ENCODE measurements around the gene SORBS1.

The SORBS1 gene

GRCh38 chr10:95359466-95359865 is 201.7 kb downstream of the SORBS1 start:
- Histone ChIP-seq H3K27ac (ENCODE audit: extremely low read depth, low read depth, low read length) (no peak overlapping the region), H3K4me3 (ENCODE audit: low read depth, low read length) (no peak overlapping the region), H3K36me3 (ENCODE audit: control insufficient read depth in 2 of 2, insufficient read depth in 1 of 2, low read length in 2 of 2) (no peaks in the 10 kb centered on the region), H3K9me3 (ENCODE audit: control insufficient read depth, insufficient read depth, low read depth, low read length) (no peaks in the 10 kb centered on the region), H3K4me1 (ENCODE audit: control insufficient read depth, insufficient read depth, low read length) (no peaks in the 10 kb centered on the region)
- ChIA-PET CTCF (interaction anchor here (0.7 to 11.0 kb wide), 4 partner anchors 10 to 125 kb away, joined by 4 to 271 read pairs (median 52); no protein-coding TSS in a partner anchor), POLR2A (no interaction called here)
- no peak for TF ChIP-seq YY2 (tag by site-specific recombination; IDR thresholded peaks at IDR 0.05)
- no peak for TF ChIP-seq ZNF600 (tag by site-specific recombination; IDR thresholded peaks at IDR 0.05)
- no peak for TF ChIP-seq ZBTB10 (tag by site-specific recombination; IDR thresholded peaks at IDR 0.05)
- no peak for TF ChIP-seq ZNF140 (tag by site-specific recombination; IDR thresholded peaks at IDR 0.05)
- no peak for TF ChIP-seq ZNF585B (tag by site-specific recombination; IDR thresholded peaks at IDR 0.05)
- TF ChIP-seq ZNF501 (tag by site-specific recombination; IDR thresholded peaks at IDR 0.05), result no peak
- no peak for TF ChIP-seq ATF2 (tag by site-specific recombination; IDR thresholded peaks at IDR 0.05; ENCODE audit: low read depth)
- no peak for TF ChIP-seq ZNF114 (tag by site-specific recombination; IDR thresholded peaks at IDR 0.05)
- no peak for TF ChIP-seq ZNF488 (tag by site-specific recombination; IDR thresholded peaks at IDR 0.05)
- no peak for TF ChIP-seq ZNF239 (tag by site-specific recombination; IDR thresholded peaks at IDR 0.05)
- no peak for TF ChIP-seq ZBTB7A (tag by site-specific recombination; IDR thresholded peaks at IDR 0.05; ENCODE audit: low read depth)
- no peak for TF ChIP-seq ZNF311 (tag by site-specific recombination; IDR thresholded peaks at IDR 0.05; ENCODE audit: borderline replicate concordance)
- TF ChIP-seq OVOL3 (tag by site-specific recombination; IDR thresholded peaks at IDR 0.05), result no peak
- TF ChIP-seq ZIC2 (tag by site-specific recombination; IDR thresholded peaks at IDR 0.05), result no peak
- no peak for TF ChIP-seq BCL6B (tag by site-specific recombination; IDR thresholded peaks at IDR 0.05)
- TF ChIP-seq ZFP41 (tag by site-specific recombination; IDR thresholded peaks at IDR 0.05; ENCODE audit: borderline replicate concordance), result no peak

GRCh38 chr10:95356190-95356955 is 204.8 kb downstream of the SORBS1 start:
- CTCF ChIA-PET, result interaction anchor here (11.0 kb wide), 1 partner anchor 112 kb away, joined by 271 read pairs; no protein-coding TSS in a partner anchor
- TF ChIP-seq ZBTB8A (tag by site-specific recombination; IDR thresholded peaks at IDR 0.05), result no peak
- TF ChIP-seq SP2 (tag by site-specific recombination; IDR thresholded peaks at IDR 0.05), result no peak
- TF ChIP-seq GLI2 (tag by site-specific recombination; IDR thresholded peaks at IDR 0.05; ENCODE audit: borderline replicate concordance, low read depth), result no peak
- no peak for TF ChIP-seq SP3 (tag by site-specific recombination; IDR thresholded peaks at IDR 0.05)
- TF ChIP-seq ZNF37A (tag by site-specific recombination; IDR thresholded peaks at IDR 0.05), result no peak
- POLR2A ChIA-PET, result no interaction called here
- H3K4me3 ChIP-seq (ENCODE audit: low read depth, low read length), result no peak overlapping the region
- no peak overlapping the region for H3K27ac ChIP-seq (ENCODE audit: extremely low read depth, low read depth, low read length)
- H3K9me3 ChIP-seq (ENCODE audit: control insufficient read depth, insufficient read depth, low read depth, low read length), result no peaks in the 10 kb centered on the region
- H3K4me1 ChIP-seq (ENCODE audit: control insufficient read depth, insufficient read depth, low read length), result no peaks in the 10 kb centered on the region
- no peaks in the 10 kb centered on the region for H3K36me3 ChIP-seq (ENCODE audit: control insufficient read depth in 2 of 2, insufficient read depth in 1 of 2, low read length in 2 of 2)

Data from HEK293 (cell line).